Testis (tissue), 2 donors: Measurements from ENCODE around the gene OTX2.

ENCODE experiments used
- CTCF ChIP-seq, 3 experiments: fragments of 450-650 bp in 2 of 3; fragments of 200-600 bp in 1 of 3; sonication (generic) in 1 of 3; IDR thresholded peaks; one replicate each; pipeline ENCODE4 v1.5.1; 2016 to 2019; ENCODE audit warnings: antibody characterized with exemption in 3 of 3, mild to moderate bottlenecking in 2 of 3, moderate library complexity in 1 of 3
- POLR2A ChIP-seq: fragments of 450-650 bp; IDR thresholded peaks from one replicate; pipeline ENCODE4 v1.6.1; 2017; ENCODE audit warnings: antibody characterized with exemption, mild to moderate bottlenecking, moderate library complexity

- TF ChIP-seq CTCF (IDR thresholded peaks at IDR 0.05) (no peak), POLR2A (no peak)
Measured at GRCh38 chr14:56796259-56796658, 14.0 kb downstream of the OTX2 start.
